GM12873 (cell line): ENCODE data around the gene MED14.

ENCODE experiments used
- TF ChIP-seq, protein P1 (sequence below): IDR thresholded peaks from 2 replicates; pipeline ENCODE4 v1.5.1; 2012; ENCODE audit warnings: low read depth, mild to moderate bottlenecking, moderate library complexity, low read length, control low read depth; ENCODE audit not compliant: insufficient read depth; ENCODE audit errors: missing control alignments

MED14 gene

DNA sequence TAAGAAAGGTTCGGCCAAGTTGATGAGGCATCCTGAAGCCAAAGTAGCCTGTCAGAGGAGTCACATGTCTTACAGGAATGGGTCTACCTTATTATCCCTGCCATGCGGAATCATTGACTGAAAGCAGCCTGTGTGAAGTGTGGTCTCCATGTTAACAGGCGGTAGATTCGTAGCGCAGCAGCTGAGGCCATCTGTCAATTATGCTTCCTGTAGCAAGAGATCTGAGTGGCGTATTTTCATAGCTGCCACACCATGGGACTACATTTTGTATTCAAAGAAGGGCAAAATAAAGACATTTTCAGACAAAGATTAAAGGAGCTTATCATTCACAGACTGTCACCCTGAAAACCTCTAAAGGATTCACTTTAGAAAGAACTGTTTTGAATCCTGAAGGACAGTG is 11.2 kb upstream of the MED14 start:
- TF ChIP-seq, protein P1, sequence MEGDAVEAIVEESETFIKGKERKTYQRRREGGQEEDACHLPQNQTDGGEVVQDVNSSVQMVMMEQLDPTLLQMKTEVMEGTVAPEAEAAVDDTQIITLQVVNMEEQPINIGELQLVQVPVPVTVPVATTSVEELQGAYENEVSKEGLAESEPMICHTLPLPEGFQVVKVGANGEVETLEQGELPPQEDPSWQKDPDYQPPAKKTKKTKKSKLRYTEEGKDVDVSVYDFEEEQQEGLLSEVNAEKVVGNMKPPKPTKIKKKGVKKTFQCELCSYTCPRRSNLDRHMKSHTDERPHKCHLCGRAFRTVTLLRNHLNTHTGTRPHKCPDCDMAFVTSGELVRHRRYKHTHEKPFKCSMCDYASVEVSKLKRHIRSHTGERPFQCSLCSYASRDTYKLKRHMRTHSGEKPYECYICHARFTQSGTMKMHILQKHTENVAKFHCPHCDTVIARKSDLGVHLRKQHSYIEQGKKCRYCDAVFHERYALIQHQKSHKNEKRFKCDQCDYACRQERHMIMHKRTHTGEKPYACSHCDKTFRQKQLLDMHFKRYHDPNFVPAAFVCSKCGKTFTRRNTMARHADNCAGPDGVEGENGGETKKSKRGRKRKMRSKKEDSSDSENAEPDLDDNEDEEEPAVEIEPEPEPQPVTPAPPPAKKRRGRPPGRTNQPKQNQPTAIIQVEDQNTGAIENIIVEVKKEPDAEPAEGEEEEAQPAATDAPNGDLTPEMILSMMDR = no peak

DNA sequence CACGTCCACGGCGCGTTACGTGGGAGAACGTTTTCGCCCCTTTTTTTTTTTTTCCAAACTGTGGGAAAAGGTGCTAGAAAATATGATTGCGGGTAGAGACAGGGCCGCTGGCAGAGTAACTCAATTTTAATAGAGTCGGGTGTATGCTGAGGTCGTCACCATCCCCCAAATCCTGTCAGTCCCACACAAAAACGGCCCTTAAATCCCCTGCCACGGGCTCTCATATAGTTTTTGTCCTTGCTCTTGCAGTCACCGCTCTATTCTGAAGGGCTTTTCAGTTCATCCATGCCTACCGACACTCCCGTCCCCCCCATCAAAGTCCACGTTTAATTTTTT is 796 bp upstream of the MED14 start:
- TF ChIP-seq, protein P1 = no peak

DNA sequence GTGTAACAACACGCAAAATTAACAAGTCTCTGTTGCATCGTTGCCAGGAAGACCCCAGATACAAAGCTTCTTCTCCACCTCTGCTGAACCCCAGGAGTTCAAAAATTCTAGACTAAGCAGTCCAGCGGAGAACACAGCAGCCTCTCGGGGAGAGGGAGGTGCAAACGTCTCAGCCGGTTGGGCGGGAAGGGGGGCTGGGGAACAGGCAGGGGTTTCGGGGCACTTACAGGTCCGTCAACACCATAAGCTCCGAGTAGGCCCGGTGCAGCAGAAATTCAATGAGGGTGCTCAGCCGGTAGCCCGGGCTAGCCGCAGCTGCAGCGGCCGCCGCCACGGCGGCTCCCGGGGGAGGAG is 394 bp downstream of the MED14 start:
- TF ChIP-seq, protein P1 = no peak

DNA sequence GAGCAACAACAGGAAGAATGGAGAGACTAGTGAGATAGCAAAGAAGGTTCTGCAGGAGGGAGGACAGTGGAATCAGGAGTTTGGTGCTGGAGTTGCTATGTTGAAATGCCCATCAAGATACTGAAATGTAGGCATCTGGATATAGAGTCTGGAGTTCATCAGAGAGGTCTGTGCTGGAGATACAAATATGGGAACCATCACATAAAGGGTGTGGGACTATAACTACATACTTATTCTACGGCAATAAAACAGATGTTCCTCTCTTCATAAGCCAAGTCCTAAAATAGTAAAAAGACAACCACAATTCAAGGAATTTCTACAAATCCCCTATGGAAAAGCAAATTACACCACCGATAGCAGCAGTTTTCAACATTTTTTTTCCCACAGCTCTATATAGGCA is 1.6 kb downstream of the MED14 start:
- TF ChIP-seq, protein P1 = no peak

DNA sequence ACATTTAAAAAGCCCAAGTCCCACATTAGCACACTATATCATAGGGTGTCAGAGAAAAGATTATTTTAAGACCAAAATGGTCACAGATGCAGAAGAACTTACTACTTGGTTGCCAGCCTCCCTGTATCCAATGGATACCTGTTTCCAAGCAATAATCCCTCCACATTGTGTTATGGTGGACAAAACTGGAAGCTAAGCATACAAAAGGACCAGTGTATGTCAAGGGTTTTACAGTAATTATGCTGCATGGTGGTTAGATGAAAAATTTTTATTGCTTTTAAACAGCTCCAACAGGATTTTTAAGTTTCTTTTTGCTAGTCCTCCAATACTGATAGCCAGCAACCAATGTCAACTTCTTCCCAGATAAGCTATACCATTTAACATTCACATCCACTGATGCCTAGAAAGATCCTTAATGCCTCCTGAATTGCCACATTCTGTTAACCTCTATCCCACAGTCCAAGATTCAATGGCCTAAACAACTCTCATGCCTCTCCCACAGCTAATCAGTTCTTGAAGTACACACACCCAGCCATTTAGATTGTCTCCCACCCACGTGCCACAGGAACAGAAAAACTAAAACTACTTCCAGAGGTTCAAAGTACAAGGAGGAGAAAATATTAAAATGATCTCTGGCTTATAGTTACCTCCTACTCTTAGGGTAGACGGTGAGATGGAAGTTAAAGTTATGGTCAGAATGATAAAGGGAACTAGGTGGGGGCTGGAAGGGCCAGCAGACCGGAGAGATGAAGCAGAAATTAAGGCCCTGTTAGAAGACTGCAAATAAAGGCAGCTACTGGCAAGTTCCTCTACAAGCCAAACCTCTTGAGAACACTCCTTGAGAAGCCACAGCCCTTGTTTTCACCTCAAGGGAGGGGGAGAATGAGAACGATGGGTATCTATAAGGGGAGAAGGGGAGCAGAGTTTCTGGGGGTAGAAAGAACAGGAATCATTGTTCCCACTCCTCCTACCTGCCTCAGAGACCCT is 5.5 kb downstream of the MED14 start:
- TF ChIP-seq, protein P1 = no peak

DNA sequence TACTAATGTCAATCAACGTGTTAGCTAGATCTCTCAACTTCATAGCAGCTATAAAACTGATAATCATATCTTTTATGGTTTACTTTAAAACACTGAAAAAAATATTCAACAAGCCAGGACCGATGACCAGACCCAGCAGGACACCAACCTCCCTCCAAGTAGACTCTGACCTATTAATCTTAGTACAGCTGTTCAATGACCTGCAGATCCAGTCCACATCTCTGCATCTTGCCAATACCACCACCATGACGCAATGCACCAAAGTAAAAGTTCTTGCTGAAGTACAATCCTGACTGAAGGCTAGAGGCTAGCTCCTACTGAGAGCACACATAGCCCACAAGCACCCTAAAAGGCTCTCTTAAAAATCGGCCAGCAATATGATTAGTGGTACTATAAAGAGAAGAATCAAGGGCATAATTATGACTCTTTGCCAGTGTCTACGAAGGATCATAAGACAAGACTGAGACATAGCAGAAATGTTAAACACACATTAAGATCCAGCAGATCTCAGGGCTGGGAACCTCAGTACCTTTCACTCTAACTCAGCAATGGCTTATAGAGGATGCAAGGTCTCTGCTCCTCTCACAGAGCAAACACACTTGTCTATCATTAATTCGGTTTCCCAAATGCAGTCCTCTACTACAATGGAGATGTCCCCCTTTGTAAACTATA is 7.6 kb downstream of the MED14 start:
- TF ChIP-seq, protein P1 = no peak

DNA sequence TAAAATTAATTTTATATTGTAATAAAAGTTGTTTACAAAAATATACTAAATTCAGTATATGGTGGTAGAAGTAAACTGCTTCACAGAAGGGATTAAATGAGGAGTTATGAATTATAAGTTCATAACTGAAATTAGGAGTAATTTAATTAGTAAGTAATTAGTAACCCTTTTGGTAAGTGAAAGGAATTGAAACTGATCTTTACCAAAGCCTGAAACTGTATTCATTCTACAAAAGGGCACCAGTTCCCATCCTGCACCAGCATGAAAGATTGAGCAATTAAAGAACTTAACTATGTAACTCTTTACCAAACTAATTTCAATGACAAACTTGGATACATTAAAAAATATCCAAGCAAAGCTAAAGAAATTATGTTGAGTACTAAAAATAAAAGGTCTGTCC is 8.2 kb downstream of the MED14 start:
- TF ChIP-seq, protein P1 = no peak
